ENCODE results near the gene NECTIN1.

NECTIN1 gene

GRCh38 chr11:119772641-119773415 is 43.8 kb upstream of the NECTIN1 start:
- Histone ChIP-seq H3K9ac (ENCODE audit: low read length) (no peak overlapping the region), H3K9me2 (replicated peaks; ENCODE audit: insufficient read depth, low read length) (no peaks in the 10 kb centered on the region), H4K20me1 (ENCODE audit: low read depth, low read length) (no peaks in the 10 kb centered on the region), H3K36me3 (ENCODE audit: low read length) (no peaks in the 10 kb centered on the region), H3K79me2 (ENCODE audit: insufficient read depth, low read length) (no peaks in the 10 kb centered on the region), H2AFZ (ENCODE audit: low read depth, low read length, severe bottlenecking) (no peak overlapping the region), H3K4me2 (ENCODE audit: low read depth, low read length, poor library complexity, severe bottlenecking) (no peak overlapping the region), H3K9me3 (ENCODE audit: insufficient read depth, low read length) (no peaks in the 10 kb centered on the region), H3K27ac (ENCODE audit: low read depth, low read length) (no peak overlapping the region), H3K4me3 (ENCODE audit: insufficient read depth, low read length, poor library complexity, severe bottlenecking) (no peak overlapping the region), H3F3A (ENCODE audit: insufficient read depth) (no peaks in the 10 kb centered on the region), H3K27me3 (ENCODE audit: low read length) (0 out of 2 replicates have a peak, but pooled peaks cover 2% of the 10 kb centered on the region)
- no peak for TF ChIP-seq EZH2phosphoT487 (conservative IDR thresholded peaks at IDR 0.05; ENCODE audit: low read length)
- TF ChIP-seq, protein P1, sequence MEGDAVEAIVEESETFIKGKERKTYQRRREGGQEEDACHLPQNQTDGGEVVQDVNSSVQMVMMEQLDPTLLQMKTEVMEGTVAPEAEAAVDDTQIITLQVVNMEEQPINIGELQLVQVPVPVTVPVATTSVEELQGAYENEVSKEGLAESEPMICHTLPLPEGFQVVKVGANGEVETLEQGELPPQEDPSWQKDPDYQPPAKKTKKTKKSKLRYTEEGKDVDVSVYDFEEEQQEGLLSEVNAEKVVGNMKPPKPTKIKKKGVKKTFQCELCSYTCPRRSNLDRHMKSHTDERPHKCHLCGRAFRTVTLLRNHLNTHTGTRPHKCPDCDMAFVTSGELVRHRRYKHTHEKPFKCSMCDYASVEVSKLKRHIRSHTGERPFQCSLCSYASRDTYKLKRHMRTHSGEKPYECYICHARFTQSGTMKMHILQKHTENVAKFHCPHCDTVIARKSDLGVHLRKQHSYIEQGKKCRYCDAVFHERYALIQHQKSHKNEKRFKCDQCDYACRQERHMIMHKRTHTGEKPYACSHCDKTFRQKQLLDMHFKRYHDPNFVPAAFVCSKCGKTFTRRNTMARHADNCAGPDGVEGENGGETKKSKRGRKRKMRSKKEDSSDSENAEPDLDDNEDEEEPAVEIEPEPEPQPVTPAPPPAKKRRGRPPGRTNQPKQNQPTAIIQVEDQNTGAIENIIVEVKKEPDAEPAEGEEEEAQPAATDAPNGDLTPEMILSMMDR (IDR thresholded peaks at IDR 0.05; ENCODE audit: insufficient read depth, low read length, poor library complexity, severe bottlenecking): no peak

GRCh38 chr11:119772076-119772475 is 43.1 kb upstream of the NECTIN1 start:
- H2AFZ ChIP-seq (ENCODE audit: low read depth, low read length, severe bottlenecking): no peak overlapping the region
- no peaks in the 10 kb centered on the region for H3K36me3 ChIP-seq (ENCODE audit: low read length)
- no peak overlapping the region for H3K4me2 ChIP-seq (ENCODE audit: low read depth, low read length, poor library complexity, severe bottlenecking)
- H3K9me3 ChIP-seq (ENCODE audit: insufficient read depth, low read length): no peaks in the 10 kb centered on the region
- H3K27me3 ChIP-seq (ENCODE audit: low read length): 0 out of 2 replicates have a peak, but pooled peaks cover 2% of the 10 kb centered on the region
- H3K9me2 ChIP-seq (replicated peaks; ENCODE audit: insufficient read depth, low read length): no peaks in the 10 kb centered on the region
- H3F3A ChIP-seq (ENCODE audit: insufficient read depth): no peaks in the 10 kb centered on the region
- no peak overlapping the region for H3K27ac ChIP-seq (ENCODE audit: low read depth, low read length)
- TF ChIP-seq EZH2phosphoT487 (conservative IDR thresholded peaks at IDR 0.05; ENCODE audit: low read length): no peak
- TF ChIP-seq, protein P1 (IDR thresholded peaks at IDR 0.05; ENCODE audit: insufficient read depth, low read length, poor library complexity, severe bottlenecking): no peak
- H4K20me1 ChIP-seq (ENCODE audit: low read depth, low read length): no peaks in the 10 kb centered on the region
- no peak overlapping the region for H3K9ac ChIP-seq (ENCODE audit: low read length)
- H3K79me2 ChIP-seq (ENCODE audit: insufficient read depth, low read length): no peaks in the 10 kb centered on the region
- H3K4me3 ChIP-seq (ENCODE audit: insufficient read depth, low read length, poor library complexity, severe bottlenecking): no peak overlapping the region

DNA sequence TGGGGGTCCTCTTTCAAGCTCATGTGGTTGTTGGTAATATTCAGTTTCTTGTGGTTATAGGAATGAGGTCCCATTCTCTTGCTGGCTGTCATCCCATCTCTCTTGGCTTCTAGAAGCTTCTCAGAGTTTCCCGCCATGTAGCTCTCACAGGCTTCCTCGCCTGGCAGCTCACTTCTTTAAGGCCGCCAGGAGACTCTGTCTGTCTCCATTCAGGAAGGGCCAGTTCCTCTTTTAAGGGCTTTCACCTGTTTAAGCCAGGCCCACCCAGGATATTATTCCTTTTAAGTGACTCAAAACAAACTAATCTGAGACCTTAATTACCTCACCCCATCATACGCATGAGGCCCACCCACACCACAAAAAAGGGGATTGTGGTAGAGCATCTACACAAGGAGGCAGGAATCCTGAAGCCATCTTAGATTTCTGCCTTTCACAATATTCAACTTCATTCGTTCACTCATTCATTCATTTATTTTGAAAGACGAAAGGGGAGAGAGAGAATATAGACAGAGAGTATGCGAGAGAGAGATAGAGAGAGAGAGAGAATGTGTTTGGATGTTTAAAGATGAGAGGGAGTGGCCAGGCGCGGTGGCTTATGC is 42.3 kb upstream of the NECTIN1 start:
- Histone ChIP-seq H3K9me3 (ENCODE audit: insufficient read depth, low read length) (no peaks in the 10 kb centered on the region), H4K20me1 (ENCODE audit: low read depth, low read length) (no peaks in the 10 kb centered on the region), H3K9ac (ENCODE audit: low read length) (no peak overlapping the region), H3K4me3 (ENCODE audit: insufficient read depth, low read length, poor library complexity, severe bottlenecking) (no peak overlapping the region), H3K9me2 (replicated peaks; ENCODE audit: insufficient read depth, low read length) (no peaks in the 10 kb centered on the region), H3K36me3 (ENCODE audit: low read length) (no peaks in the 10 kb centered on the region), H3K4me2 (ENCODE audit: low read depth, low read length, poor library complexity, severe bottlenecking) (no peak overlapping the region), H2AFZ (ENCODE audit: low read depth, low read length, severe bottlenecking) (no peak overlapping the region), H3K27ac (ENCODE audit: low read depth, low read length) (no peak overlapping the region), H3F3A (ENCODE audit: insufficient read depth) (no peaks in the 10 kb centered on the region), H3K27me3 (ENCODE audit: low read length) (0 out of 2 replicates have a peak, but pooled peaks cover 2% of the 10 kb centered on the region), H3K79me2 (ENCODE audit: insufficient read depth, low read length) (no peaks in the 10 kb centered on the region)
- no peak for TF ChIP-seq EZH2phosphoT487 (conservative IDR thresholded peaks at IDR 0.05; ENCODE audit: low read length)
- TF ChIP-seq, protein P1 (IDR thresholded peaks at IDR 0.05; ENCODE audit: insufficient read depth, low read length, poor library complexity, severe bottlenecking): no peak
